Measurements from ENCODE around the gene EED.

EED gene

GRCh38 chr11:86259730-86260129, 15.2 kb downstream of the EED start:
- TF ChIP-seq CTCF (IDR thresholded peaks at IDR 0.05), result no peak

- TF ChIP-seq CTCF (IDR thresholded peaks at IDR 0.05), result no peak
Measured at GRCh38 chr11:86261328-86261727, 16.8 kb downstream of the EED start.

DNA sequence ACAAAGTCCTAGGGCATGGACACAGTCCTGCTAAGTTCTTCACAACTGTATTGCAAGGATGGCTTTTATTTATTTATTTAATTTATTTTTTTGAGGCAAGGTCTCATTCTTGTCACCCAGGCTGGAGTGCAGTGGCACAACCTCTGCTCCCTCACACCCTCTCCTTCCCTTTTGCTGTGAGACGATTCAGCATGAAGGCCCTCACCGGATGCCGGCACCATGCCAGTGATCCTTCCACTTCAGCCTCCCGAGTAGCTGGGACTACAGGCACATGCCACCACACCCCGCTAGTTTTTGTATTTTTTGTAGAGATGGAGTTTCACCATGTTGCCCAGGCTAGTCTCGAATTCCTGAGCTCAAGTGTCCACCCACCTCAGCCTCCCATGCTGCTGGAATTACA, 17.8 kb downstream of the EED start:
- no peak for TF ChIP-seq CTCF (IDR thresholded peaks at IDR 0.05)

GRCh38 chr11:86264649-86265048, 20.1 kb downstream of the EED start:
- no peak for TF ChIP-seq CTCF (IDR thresholded peaks at IDR 0.05)

DNA sequence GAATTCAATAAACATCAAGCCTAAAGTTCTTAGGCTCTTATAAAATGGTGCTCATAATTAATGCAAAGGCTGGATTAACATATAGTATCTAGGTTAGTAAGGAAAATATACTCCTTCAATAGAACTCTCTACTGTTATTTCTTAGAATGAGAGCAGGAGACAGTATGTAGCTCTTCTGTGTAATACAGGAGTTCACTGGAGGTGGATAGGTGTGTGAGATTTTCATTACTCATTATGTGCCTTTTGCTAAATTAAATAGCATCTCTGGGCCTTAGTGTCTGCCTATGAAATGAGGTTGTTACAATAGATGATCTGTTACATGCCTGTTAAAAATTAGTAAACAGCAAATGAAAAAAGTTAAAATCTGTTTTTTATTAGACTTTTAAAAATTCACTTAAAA, 20.6 kb downstream of the EED start:
- TF ChIP-seq CTCF (IDR thresholded peaks at IDR 0.05), result no peak

DNA sequence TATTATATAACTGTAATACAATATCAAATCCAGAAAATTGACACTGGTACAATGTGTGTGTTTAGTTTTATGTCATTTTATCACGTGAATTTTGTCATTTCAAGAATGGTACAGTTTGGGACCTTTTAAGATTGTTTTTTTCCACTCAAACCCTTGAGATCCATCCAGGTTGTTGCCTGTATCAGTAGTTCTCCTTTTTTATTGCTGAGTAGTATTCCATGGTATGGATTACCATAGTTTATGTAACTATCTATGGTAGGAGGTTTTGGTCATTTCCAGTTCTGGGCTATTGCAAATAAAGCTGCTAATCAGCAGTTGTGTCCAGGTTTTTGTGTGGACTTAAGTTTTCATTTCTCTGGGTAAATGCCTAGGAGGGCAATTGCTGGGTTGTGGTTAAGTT, 25.1 kb downstream of the EED start:
- no peak for TF ChIP-seq CTCF (IDR thresholded peaks at IDR 0.05)

GRCh38 chr11:86274503-86274902, 29.9 kb downstream of the EED start:
- no peak; the same call in 1 of the 2 replicates for TF ChIP-seq CTCF (IDR thresholded peaks at IDR 0.05)

GRCh38 chr11:86274999-86275398, 30.4 kb downstream of the EED start:
- TF ChIP-seq CTCF (IDR thresholded peaks at IDR 0.05), result no peak
